Stimulated activated CD8-positive, alpha-beta memory T cell treated with anti-CD3 and anti-CD28 coated beads, Interleukin-2, amount 100 ng/mL, for 48 hours (primary cell): ENCODE measurements around the gene CADPS.

ENCODE experiments used
- DNase-seq, 2 donors: peaks; one replicate each; pipeline ENCODE4 v3.0.0-alpha.2; 2020; ENCODE audit warnings: low read depth in 2 of 2

CADPS gene

DNA sequence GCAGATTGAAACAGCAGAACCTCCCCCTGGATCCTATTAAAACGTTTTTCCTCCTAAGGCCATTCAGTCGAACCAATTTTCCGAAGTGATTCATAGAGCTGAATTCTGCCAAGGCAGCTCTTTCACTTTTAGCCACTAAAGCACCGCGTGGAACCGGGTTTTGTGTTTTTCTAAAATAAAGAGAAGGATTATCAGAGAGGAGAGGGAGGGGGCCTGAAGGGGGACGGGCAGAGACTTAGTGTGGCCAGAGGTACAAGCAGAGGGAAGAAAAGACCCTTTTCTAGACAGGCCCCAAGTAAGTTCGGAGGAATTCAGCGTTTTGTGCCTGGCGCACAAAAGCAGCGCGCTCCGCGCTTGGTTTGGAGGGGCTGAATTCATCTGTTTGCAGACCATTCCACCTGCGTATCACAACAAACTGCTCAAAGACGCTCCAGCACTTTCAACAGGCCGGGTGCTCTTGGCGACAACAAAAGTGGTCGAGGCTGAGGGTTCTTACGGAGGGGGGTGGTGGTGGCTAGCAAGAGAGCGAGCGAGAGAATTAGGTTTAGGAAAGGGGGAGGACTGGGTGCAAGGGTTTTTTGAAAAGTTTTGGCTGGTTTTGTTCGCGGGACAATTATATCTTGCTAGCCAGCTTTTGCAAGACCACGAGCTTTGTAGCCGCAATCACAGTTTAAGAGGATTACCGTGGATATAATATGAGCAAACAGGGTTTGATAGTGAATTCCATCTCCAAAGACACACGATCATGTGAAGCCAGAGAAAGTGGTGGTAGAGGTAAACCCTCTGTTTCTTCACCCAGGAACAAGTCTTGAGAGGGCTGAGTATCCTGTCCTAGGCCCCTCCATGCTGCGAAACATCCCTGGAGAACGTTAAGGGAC lies 500.6 kb downstream of the CADPS start:
- DNase-seq: no peak

DNA sequence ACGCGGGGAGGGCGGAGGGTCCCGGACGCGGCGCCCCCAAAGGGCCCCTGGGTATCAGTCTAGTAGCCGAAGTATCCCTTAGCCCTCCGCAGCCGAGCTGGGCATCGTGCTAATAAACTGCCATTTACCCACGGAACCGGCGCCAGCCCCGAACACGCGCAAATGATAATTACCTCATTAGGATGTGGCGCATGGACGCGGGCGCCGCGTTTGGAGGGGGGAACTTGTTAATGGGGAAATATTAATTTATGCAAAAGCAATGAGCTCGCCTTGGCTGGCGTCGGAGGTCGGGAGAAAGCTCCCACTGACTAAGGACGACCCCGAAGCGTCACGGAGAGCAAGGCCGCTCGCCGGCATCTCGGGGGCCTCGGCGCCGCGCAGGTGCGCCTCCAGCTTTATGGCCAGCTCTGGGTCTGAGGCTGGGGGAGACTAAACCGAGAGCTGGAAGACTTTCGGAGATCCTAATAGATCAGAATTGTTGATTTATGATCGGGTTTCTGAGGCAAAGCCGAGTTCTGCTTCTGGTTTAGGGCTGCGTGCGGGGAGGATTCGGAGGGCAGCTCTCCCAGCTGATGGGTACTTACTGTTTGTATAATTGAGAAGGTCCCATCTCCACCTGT lies 501.4 kb downstream of the CADPS start:
- DNase-seq: no peak

DNA sequence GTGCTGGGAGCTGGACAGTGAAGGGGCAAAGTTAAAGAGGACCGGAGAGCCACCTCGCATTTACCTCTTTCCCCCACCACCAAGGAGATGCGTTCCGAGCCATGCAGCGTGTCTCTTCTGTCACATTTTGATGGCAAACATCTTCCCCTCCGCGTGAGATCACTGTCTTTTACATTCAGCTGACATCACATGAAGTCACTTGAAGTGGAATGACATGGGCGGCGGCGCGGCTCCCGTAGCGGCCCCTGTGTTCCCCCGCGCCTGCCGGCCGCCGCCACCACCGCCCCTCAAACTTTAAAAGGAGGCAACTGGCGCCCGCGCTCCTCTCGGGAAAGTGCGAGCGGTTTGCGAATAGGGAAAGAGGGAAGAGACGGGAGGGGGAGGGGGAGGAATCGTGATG lies 502.0 kb downstream of the CADPS start, which contains the start of gene FEZF2:
TSS of gene FEZF2 (minus strand) at position 336 of the 400 bp plus-strand sequence. CDS start 682 bp downstream, outside the sequence.
- no peak for DNase-seq

DNA sequence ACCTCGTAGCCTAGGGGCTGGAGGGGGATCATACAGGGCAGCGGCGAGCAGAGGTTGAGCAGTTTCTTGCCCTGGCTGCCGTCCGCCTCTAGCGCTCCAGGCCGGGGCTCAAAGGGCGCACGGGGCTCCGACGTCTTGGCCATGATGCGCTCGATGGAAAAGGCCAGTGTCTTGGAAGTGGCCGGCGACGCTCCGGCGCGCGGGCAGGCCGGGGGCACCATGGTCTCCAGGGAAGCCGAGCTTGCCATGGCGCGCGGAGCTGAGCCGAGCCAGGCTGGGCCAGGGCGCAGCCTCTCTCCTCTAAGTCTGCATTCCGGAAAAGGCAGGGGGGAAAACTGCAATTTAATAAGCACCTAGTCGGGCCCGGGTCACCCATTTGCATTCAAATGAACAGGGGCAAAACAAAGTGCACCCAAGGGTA lies 502.6 kb downstream of the CADPS start:
- DNase-seq: no peak

DNA sequence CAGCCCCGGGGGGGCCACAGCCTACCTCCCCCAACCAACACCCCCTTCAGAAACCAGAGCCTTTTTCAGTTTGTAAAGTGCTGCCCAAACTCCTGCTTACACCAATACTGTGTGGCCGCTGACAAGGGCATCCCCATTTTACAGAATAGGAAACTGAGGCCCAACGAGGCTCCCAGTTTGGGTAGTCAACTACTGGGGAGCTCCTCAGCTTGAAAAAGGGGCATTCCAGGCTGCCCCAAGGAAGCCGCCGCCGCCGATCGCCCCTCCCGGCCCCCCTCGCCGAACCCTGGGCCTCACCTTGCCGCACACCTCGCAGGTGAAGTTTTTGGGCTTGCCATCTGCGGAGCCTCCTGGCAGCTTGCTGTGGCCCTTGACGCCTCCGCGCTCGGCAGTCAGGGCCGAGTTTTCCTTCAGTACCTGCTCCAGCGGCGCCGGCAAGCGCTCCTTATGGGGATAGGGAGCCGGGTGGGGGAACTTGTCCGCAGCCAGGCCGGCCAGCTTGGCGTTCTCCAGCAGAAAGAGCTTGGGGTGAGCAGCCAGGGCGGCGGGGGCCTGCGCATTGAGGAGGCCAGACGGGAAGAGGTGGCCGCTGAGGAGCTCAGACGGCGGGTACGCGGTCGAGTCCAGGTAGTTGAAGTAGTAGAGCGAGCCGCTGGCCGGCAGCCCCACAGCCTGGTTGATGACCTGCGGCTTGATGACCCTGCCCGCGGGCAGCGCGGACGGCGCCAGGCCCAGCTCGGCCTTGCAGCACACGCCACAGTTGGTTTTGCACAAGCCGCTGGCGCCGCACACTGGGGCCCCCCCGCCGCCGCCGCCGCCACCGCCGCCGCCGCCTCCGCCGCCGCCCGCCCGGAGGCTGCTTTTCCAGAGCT lies 503.3 kb downstream of the CADPS start:
- DNase-seq: no peak

DNA sequence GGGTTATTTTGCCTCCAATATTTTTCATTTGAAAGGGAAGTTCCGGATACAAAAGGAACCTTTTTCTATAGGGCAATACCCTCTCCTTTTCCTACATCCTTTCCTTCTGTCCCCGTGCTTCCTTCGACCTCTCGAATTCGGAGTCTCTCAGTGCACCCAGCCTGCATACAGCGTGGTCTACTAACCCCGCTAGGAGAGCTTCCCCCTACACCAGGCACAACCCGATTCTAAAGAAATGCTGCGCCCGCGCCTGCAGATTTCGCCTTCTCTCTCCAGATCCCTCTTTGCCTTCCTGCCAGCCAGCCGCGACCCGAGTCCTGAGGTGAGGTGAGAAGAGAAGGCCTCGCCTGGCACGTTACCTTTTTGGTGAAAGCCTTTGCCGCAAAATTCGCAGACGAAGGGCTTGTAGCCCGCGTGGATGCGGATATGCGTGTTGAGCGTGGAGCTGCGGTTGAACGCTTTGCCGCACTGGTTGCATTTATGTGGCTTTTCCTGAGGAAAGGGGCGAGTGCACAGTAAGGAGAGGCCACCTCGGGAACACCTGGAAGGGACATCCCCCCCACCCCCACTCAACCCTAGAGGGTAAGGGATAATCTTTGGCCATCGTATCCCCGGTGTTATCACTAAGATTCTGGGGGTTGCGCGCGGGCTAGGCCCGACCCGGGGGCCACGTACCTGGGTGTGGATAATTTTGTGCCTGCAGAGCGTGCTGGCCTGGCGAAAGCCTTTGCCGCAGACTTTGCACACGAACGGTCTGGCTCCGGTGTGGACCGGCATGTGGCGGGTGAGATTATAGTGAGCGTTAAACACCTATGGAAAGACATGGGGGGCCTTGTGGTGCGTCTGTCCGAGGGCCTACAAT lies 504.1 kb downstream of the CADPS start:
- no peak for DNase-seq

DNA sequence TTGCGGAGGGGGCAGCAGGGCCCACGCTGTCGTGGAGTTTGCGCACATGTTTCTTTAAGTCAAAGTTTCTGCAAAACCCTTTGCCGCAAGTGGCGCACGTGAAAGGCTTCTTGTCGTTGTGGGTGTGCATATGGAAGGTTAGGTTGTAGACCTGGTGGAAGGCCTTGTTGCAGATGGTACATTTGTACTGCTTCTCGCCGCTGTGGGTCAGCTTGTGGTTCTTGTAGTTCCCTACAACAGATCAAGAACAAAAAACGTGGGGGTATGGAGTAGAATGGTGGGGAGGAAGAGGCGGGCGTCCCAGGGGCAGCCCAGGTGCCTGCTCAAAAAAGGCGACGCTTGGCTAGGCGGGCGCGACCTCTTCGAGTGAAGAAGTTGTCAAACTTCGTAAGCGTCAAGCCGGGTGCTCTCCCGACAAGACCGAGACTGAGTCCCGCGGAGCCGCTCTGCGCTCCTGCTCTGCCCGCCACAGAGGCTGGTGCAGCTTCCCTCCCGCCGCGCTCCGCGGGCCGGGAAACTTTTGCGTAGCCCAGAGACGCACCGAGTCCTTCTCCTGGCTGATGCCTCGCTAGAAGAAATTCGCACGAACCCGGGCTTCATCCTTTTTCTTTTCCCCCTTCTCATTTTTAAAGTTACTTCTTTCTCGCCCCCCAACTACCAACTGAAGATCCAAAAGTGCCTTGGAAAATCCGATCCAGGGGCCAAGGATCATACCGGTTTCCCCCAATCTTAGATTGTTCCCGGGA lies 504.9 kb downstream of the CADPS start:
- no peak for DNase-seq

DNA sequence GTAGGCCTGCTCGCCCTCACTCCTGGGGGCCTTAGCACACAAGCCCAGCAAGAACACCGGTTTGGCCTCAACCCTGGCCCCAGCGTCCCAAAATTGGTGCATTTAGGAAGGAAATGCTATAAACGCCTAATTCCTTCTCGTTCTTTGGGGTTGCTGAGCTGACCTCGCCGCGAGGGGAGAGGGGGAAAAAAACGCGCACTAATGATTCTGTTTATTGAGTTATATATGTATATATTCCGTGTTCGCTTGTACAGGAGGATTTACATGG lies 505.8 kb downstream of the CADPS start:
- DNase-seq: no peak

DNA sequence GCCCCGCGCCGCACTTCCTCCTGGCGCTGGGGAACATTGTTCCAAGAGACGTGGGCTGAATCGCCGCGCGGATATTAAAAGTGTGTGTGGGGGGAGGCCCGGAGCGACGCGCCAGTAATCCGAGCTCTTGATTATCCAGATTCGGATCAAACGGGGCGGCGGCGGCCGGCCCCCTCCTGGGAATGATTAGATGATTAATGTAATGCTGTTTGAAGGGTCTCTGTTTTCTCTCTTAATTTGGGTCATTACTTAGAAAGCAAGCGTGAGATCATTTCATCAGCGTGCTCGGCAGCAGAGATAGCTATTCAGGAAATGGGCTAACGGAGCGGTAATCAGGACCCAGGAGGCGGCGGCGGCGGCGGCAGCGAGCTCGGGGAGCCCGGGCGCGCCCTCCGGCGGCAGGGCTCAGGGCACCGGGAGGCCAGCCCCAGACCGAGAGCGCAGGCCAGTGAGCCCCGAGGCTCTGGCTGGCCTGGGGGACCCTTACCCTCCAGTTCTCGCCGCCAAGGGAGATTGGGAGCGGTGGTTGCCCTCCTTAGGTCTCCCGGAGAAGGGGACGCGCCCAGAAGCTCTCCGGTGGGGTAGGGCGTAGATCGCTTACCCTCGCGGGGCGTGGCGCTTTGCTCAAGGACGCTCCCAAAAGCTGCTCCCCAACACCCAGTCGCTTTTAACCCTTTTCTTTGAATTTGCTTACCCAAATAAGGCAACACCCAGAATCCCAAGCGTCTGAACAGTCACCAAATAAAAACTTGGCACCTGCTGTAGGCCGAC lies 506.3 kb downstream of the CADPS start:
- DNase-seq: no peak

DNA sequence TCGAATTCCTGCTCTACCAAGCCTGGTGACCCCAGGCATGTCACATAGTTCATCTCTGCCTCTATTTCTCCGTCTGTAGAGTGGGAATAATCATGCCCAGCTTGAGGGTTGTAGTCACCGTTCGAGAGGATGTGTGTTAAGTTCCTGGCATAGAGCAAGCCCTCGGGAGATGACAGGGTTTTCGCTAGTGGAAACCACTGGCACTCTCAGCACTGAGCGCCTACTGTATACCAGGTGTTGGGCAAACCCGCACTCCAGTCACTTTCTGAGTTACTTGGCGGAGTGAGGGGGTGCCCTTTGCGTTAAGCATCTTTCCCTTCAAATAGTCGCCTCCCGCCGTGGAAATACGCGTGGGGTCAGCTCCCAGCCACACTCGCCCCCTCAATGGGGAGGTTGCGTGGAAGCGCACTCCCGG lies 506.9 kb downstream of the CADPS start:
- DNase-seq: no peak

DNA sequence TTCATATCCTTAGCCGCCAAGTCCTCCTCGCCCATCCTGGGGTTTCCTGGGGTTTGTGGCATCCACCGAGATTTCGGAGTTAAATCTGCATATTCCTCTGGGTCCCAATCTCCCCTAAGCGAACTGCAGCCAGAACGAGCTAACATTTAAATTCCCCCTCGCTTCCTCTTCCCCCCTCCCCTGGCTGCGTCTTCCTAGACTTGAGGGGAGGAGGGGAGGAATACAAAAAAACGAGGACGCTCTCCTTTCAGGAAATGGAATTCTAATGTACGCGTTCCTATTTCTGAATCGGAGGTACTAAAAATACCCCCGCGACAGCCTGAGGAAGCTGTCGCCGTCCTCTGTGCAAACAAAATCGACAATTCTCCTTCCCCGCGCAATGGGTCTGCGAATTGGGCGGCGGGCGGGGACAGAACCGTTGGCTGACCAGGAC lies 507.4 kb downstream of the CADPS start:
- no peak for DNase-seq

DNA sequence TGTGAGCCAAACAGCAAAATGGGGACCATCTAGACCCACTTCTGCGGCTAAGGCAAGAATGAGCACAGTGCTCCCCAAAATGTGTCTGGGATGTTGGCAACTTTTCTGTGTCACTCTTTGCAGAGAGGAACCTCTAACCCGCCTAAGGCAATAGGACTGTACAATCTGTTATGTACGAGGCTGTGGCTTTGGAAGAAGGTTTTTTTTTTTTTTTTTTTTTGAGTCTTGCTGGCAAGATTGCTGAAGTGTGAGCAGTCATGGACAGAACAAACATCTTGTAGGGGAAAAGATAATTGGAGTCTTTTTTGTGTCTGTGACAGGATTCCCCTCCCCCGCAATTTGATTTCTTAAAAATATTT lies 509.1 kb downstream of the CADPS start:
- DNase-seq: no peak

DNA sequence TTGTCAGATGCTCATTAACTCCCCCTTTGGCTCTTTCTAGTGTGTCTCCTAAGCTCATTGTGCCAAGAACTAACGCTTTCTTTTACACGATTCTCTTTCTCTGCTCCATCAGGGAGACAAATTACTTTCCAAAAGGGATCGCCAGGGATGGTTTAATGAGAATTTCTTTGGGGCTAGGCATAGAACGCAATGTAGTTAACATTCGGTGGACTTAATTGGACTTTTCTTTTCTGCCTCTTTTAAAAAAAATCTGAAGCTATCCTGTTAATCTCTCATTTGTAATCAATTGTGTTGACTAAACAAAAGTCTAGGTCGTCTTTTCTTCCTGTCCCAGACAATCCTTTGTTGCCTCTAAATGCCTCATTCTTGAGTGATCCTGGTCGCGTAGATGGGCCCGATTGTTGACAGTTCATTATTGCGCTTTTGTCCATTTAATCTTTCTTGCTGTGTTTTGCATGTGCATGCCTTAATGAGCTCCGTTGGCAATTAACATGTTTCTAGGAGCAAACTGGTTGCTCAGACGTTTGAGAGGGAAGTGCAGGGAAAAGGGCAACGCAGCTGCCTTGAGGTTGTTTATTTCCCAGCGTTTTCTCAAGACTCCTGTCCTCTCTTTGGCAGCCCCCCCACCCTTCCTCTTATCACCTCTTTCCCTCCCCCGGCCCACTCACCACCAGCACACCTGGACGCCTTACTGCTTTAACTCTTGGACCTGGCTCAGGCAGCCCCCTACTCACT lies 509.7 kb downstream of the CADPS start:
- no peak for DNase-seq

DNA sequence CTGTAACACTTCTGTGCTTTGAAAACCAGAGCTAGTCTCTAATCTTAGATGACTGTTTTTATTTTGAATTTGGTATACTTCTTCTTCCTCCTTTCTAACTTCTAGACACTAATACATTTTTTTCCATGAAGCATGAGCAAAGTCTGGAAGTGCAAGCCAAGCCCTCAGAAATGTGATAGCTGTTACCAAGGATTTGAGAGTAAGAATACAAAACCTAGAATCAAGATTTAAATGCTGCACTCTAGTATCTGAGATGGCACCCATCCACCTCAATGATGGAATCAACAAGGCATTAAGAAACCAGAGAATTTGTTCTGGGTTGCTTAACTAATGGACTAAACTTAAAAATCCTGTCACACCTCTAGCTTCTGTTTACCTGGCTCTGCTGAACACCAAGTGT lies 511.0 kb downstream of the CADPS start:
- no peak for DNase-seq

DNA sequence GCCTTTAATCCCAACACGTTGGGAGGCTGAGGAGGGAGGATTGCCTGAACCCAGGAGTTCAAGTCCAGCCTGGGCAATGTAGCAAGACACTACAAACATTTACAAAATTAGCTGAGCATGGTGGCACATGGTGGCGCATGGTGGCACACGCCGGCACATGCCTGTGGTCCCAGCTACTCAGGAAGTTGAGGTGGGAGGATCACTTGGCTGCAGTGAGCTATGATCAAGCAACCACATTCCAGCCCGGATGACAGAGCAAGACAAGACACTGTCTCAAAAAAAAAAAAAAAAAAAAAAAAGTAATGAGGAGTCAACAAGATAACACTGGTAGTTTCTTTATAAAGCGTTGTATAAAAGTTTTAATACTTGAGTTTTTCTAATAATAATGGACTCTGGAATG lies 511.9 kb downstream of the CADPS start:
- DNase-seq: no peak

DNA sequence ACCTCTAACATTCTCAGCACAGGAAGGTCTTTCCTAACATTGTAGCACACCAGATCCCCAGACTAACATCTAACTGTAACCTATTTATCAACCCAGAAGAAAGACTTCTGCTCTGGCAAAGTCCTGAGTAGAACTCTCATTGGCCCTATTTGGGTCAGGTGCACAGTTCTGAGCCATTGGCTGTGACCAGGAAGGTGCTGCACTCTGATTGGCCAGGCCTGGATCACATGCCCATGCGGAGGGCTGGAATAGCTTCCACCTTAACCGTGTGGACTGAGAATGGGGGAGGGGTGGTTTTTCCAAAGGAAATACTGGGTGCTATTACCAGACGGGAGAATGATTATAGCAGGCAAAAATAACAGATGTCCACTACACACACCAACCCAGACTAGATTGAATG lies 513.4 kb downstream of the CADPS start:
- no peak for DNase-seq

DNA sequence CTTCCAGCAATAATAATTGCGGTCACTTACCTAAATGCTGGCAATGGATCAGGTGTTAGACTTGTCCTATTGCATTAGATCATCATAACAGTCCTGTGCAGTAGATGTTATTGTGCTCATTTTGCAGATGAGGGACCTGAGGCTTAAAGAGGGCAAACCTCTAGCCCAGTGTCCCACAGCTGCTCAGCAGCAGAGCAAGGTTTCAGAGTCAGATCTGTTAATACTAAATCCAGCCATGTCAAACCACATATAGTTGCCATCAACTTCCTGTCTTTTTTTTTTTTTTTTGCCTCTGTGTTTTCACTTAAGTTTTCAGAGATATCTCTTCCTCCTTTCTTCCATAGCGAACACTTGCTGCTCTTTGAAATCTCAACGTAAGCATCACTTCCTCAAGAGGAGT lies 514.0 kb downstream of the CADPS start:
- no peak for DNase-seq

DNA sequence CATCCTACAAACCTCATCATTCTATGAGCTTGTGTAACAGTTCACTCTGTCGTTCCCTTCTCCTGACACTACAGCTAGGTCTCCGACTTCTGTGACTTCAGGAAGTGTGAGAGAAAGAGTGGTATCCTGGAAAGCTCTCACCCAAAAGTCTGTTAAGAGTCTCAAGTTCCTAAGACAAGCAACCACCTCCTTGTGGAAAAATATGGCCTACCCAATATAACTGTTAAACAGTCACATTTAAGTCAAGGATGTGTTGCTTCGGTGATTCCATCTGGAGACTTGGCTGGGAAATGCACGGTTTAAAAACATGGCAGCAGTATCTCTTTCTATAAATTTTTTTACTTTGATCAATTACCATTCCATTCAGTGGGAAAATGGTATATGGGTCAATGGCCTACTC lies 515.7 kb downstream of the CADPS start:
- no peak for DNase-seq

DNA sequence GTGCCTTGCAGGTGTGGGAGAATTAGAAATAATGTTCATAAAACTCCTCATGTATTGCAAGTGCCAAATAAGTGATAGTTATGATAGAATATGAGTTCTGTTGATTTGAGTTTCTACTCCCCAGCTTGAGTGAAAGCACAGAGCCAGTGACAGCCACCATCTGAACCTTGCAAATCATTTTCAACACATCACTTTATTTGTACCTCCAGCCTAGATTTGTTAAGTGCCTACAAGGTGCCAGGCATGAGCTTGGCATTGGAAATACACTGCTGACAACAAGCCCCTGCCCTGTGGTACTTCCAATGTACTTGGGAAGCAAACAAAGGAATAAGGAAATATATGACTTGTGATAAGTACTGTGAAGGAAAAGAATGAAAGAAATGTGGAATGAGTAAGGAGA lies 518.9 kb downstream of the CADPS start:
- DNase-seq: no peak
